HG02885 (cell line): Measurements from ENCODE around the gene RAPGEF2.

Source experiments
- ATAC-seq: cut with Tn5 transposase; IDR thresholded peaks from one replicate; pipeline ENCODE4 v1.9.1; 2021; ENCODE audit warnings: mild to moderate bottlenecking; ENCODE audit not compliant: unreplicated experiment, poor library complexity

Gene RAPGEF2

DNA sequence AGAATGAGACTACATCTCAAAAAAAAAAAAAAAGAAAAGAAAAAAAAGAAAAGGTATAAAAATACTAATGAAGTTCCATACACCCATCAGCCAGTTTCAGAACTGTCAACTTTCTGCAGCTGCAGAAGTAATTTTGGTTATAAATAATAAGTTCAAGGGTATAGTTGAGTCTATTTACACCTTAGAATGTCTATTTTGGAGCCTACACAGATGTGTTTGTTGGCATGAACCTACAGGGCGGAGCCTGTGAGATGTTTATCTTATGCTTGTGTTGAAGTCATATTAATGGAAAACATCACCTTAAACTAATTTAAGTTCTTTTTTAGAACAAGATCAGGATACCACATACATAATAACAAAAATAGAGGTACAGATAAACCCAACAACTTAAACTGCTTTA lies 85.8 kb downstream of the RAPGEF2 start:
- no peak for ATAC-seq

DNA sequence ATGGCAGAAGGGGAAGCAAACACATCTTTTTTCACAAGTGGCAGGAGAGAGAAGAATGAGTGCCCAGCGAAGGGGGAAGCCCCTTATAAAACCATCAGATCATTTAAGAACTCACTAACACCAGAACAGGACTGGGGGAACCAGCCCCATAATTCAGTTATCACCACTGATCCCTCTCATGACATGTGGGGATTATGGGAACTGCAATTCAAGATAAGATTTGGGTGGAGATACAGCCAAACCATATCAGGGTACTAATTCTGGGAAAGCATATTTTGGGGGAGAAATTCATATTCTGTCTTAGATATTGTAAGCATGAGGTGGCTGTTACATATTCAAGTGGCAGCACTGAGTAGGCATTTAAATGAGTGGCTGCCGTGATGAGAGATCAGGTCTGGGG lies 87.8 kb downstream of the RAPGEF2 start:
- no peak for ATAC-seq

DNA sequence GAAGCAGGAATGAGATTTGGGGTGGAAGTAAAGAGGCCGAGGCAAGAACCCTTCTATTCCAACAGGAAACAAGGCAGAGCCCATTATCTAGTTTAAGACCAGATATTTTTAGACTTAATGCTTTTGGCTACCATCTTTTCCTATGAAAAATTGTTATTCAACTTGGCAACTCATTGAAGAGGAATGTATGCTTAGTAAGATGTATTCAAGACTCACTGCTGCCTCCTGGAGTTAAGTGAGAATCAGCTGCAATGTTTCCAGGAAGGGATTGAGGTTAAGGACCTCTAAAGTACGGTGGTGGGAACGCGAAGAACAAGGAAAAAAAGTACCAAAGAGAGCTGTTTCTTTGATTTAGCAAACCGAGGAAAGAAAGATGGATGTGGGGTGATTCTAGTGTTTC lies 89.1 kb downstream of the RAPGEF2 start:
- ATAC-seq = no peak

DNA sequence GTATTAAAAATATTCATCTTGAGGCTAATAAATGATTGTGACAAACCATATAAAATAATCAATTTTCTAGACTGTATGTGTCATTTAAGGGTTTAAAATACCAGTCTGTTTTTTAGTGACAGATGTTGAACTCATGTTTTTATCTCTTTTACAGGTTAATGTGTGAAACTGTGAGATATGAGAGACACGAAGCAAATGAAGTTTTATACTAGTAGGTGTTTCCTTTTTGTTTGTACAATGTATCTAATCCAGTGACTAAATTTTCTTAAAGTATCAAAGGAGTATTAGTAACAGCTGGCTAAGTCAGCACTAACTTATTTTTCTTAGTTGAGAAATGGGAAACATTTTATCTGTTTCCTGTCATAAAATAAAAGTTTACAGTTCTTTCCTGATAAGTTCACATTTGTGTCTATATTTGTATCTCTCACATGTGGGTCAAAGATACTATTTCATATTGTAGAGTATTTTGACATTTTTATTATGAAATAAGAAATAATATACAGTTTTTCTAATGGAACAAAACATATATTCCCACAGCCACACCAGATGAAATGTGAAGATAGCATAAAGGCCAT lies 90.3 kb downstream of the RAPGEF2 start:
- ATAC-seq = no peak

DNA sequence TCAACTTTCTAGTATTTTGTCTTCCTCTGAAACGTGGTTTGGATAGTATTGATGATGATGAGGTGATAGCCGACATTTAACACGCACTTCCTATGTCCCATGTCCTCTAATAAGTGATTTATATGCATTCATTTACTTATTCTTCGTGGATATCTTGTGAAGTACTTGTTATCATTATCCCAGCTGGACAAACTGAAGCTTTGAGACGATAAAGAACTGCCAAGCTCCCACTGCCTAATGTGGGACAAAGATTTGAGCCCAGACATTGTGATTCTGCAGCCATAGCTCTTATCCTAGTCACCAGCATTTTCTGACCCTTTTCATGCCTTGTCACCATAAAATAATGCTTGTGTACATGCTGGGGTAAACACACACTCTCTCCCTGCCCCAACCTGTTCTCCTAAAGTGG lies 92.5 kb downstream of the RAPGEF2 start:
- no peak for ATAC-seq

DNA sequence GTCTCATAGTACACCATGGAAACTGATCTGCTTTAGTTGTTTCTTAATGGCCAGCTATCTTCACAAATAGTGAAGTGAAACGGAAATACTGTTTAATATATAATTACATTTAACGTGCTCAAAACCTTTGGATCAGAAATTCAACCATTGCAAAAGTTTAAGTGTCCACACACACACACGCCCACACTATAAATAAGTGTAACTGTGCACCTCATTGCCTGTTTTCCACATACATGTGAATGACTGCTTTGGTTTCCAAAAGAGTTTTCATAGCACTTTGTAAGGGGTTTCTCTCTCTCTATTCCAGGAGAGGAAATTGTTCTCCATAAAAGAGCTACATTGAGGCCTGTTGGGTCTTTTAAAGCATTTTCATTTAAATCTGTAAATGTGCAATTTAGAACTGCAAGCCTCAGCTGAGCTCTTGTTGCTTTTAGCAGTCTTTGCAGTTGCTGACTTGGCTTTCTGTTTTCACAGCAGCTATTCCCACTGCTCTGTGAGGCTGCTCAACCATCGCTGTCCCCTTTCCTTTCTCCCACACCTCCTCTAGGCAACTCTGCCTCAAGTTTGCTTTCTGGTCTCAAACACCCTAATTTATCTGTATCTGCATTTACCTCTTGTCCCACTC lies 94.5 kb downstream of the RAPGEF2 start:
- ATAC-seq = no peak

DNA sequence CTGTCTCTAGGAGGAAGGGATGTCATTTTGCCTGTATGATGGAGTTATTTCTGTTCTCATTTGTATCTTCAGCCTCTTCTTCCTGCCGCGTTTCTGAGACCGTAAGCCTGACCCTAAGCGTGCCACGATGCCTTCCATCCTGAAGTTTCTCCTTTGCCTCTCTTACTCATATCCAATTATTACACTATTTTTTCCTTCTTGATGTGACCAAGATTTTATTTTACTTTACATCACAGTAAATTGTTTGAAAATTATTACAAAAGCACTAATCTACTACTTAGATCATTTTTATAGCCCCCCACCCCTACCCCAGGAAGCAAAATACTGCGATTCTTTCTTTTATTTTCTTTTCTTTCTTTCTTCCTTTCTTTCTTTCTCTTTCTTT lies 95.0 kb downstream of the RAPGEF2 start:
- ATAC-seq = no peak

DNA sequence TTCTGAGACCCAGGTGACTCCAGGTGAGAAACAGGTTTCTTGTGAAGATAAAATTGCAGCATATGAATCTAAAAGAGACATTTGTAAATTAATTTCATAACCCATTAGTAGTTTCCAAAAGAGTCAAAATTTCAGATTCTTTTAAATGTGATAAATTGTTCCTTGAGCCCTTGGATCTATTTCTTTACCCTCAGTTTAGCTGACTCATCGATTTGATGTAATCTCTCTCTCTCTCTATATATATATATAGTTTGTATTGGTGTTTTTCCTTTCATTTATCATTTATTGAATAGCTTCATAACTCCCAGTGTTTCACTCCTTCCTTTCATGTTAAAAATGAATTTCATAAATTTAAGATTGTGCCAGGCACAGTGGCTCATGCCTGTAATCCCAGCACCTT lies 96.9 kb downstream of the RAPGEF2 start:
- ATAC-seq = no peak

DNA sequence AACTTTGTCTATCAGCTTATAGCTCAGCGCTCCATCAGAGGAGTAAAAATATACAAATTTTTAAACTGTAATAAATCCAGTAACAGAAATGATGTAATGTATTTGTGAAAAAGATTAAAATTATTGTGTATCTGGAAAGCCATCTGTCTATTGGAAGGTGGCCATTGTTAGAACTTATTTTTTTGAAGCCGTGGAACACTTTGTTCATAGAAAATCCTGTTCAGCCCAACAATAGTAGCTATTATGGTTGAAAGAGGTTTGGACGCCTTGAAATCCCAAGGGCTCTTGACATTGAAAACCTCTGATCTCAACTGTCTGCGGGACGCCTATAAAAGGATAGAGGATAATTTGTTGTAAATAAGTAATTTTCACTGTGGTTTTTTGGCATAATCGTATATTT lies 98.3 kb downstream of the RAPGEF2 start:
- no peak for ATAC-seq

DNA sequence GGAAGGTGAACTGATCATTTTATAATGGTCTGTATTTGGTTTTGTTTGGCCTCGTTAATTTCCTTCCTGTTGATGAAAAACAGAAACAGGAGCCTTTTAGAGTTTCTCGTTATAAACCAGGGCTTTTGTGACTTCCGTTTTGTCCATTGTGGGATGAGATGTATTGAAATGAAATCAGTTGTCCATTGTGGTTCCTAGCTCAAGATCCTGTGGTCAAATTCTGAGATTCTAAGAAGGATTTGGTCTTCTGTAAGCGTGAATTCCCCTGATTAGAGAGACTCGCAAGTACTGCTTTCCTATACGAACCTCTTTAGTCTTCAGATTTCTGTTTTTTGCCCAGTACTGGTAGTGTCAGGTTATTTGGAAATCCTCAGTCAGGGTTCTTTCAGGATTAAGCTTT lies 101.7 kb downstream of the RAPGEF2 start:
- ATAC-seq = no peak

DNA sequence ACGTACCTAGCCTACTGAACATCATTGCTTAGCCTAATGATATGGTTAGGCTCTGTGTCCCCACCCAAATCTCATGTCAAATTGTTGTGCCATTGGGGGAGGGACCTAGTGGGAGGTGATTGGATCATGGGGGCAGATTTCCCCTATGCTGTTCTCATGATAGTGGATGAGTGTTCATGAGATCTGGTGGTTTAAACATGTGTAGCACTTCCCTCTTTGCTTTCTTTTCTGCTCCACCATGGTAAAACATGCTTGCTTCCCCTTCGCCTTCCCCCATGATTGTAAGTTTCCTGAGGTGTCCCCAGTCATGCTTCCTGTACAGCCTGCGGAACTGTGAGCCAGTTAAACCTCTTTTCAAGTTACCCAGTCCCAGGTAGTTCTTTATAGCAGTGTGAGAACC lies 102.6 kb downstream of the RAPGEF2 start:
- ATAC-seq = no peak

DNA sequence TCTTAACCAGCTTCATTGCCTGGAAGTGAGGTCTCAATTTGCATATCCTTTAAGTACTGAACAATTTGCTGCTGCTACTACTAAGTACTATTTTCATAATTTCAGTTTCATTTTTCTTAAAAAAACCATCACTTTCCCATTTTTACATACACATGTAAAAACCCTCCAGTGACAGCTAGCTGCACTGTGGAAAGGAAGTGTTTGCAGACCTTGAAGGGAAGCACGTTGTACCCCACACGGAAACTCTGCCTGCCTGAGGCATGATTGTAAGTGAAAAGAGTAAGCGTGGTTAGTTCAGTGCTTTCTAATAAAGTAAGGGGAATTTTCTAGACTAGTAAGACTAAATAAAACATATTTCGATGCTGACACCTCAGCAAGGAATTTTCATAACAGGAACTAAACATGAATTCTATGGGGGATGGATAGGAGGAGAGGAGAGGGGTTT lies 103.6 kb downstream of the RAPGEF2 start:
- peak; percentile 92 for ATAC-seq

DNA sequence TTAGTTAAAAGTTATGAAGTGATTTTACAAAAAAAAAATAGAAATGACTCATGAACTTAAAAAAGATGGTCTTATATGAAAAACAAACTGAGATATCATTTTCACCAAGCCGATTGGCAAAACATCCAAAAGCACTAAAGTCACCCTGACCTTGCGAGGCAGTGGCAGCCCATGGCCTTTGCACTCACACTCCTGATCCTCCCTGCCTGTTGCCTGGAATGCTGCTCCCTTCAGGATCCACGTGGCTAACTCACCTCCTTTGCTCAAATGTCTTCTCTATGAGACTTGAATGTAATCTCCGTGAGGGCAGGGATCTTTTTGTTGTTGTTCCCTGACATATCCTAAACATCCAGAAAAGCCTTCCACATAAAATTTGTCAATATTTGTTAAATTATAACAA lies 106.4 kb downstream of the RAPGEF2 start:
- no peak for ATAC-seq

DNA sequence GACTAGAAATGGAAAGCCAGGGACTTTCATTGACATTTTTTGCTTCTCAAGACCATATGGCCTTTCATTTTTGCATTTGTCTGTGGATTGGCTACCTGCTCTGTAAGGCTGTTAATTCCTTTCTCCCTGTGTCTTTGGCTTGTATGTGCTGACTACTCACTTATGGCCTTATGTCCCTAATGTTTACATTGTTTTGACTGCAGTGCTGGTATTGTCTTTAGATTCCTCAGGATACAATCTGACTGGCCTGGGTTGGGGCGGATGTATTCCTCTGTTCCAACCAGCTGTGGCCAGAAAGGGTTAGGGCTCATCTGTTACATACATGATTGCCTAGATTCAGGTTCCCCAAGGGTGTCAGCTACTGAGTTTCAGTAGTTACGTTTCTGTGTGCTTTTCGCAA lies 108.1 kb downstream of the RAPGEF2 start:
- ATAC-seq = no peak

DNA sequence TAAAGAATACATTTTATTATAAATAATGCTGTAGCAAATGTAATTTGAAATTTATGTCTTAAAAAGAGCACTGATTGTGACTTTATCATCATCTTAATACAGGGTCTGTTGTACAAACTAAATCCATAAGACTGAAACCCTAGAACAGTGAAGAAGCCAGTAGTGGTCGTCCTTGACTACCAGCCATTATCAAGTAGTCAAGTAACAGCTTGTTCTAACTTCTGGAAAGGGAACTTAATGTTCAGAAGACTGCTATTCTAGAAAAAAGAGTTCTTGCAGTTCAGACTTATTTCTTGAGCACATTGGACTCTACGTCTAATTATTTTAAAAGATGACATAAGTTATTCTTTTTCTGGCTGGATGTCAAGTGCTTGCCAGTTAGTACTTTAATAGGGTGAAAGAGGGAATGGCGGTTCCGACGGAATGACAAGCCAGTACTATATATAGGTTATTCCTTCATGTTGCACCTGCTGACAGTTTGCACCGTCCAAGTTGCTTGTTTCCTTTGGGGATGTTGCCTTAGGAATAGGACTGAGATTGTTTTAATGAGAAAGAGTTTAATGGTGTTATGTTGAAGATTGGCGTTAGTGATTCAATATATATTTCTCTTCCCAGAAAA lies 109.9 kb downstream of the RAPGEF2 start:
- no peak for ATAC-seq

DNA sequence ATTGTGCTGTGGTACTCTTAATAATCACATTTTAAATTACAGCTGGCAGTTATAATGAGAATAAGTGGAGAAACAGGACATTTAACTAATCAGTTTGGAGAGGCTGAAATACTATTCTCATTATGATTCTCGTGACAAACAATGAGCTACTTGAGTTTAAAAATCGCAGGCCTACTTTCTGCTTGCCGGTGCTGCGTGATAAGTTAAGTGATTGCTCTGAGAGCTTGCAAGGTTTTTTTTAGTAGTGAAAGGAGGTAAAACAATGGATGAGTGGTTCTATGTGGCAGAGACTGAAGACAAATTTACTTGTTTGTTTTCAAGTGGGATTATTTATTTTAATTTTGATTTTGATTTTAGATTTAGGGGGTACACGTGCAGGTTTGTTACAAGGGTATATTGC lies 114.0 kb downstream of the RAPGEF2 start:
- ATAC-seq = no peak

DNA sequence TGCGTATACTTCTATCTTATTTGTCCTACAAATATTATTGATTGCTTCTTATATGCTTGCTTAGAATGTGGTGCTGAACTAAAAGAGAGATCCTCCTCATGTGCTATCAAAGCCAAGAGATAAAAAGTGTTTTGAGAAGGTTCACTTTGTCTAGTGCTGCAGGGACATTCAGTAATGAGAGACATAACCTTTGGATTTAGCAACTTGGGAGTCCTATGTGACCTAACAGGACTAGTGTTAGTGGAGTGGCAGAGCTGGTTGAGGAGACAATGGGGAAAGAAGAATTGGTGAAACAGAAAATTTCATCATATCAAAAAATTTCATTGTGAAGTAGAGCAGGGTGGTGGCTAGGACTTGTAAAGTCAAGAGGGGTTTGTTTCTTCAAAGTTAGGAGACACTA lies 117.0 kb downstream of the RAPGEF2 start:
- no peak for ATAC-seq

DNA sequence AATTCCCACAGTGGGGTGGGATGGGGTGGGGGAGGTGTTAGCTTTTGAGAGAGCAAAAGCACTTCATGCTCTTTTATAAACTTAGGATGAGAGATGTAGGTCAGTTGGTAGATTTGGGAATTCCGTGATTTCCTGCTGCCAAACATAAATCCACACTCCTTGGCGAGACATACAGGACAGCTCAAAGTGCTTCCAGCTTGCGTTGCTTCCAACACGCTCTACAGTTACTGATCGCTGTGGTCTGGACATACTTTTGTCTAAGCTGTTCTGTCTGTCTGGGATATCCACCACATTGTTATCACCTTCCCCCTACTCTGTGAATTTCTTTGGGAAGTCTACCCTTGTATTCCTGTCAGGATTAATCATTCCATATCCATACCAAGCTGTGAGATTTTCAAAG lies 117.5 kb downstream of the RAPGEF2 start:
- no peak for ATAC-seq

DNA sequence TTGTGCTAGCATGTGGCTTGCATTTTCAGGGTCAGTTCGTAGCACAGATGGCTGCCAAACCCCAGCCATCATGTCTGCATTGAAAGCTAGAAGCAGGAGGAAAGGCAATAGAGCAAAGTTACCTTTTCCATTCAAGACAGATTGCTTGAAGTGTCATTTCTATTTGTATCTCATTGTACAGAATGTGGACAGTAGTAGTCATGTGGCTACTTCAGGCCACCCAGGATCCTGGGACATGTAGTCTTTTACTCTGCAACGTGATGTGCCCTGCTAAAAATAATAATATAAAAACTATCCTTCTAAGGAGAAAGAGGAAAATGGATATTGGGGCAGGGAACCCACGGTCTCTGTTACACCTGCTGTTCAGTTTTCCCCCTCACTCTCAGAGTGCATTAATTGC lies 118.4 kb downstream of the RAPGEF2 start:
- ATAC-seq = no peak

DNA sequence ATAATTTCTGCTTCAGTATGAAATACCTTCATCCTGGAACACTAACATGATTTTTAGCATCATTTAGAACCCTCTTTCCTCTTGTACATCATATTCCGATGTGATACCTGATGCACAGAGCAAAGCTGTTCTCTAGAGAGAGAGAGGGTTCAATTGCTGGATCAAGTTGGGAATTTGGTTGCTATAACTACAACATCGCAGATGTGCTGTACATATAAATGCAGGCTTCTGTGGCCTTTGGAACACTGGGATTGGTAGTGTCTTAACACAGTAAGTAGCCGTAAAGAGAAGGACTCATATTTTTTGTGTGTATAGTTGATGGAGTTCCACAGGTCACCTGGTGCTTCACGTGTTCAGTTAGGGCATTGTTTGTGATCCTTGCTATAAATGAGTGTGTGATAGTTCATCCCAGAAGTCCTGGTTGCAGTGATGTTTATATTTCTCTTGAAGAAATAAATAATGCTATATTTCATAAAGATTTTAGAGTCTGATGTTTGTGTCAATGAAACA lies 119.2 kb downstream of the RAPGEF2 start:
- no peak for ATAC-seq

DNA sequence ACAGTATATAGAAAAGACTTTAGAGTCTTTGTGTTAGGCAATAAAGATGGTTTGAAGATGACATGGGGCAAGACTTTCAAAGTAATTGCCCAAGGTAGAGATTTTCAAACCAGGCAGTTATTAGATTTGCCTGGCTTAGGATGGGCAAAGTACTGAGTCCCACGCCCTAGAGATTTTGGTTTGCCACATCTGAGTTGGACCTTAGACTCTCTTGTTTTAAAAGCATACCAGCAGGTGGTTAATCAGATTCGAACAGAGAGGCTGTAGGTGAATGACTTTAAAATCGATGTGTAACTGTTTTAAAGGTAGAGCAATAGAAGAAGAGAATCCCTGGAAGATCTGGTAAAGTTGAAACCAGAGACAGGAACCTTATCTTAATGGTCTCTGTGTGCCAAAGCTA lies 121.5 kb downstream of the RAPGEF2 start:
- no peak for ATAC-seq

DNA sequence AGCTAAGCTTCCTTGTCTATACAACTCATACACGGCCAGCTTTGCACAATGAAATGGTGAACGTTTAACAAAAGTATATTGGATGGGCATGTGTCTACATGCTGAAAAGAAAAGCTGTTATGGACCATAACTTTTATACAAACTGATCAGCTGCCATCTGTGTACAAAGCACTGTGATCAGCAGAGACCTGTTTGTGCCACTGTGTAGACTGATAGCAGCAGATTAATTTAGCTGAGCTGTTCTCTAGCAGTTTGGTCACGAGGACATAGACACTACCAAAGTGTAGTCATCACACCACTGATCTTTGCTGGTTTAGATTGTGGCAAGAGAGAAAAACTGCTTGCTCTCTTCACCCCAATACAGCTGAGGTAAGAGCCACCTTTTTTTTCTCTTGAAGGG lies 124.5 kb downstream of the RAPGEF2 start:
- no peak for ATAC-seq
